SU-DHL-6 (cell line): ENCODE measurements around the gene LIMCH1.

Source experiments
- CTCF ChIP-seq: fragments of 200-600 bp; sonication (generic); IDR thresholded peaks from one replicate; pipeline ENCODE4 v1.5.1; 2017; ENCODE audit warnings: antibody characterized with exemption, mild to moderate bottlenecking, low read length, moderate library complexity; ENCODE audit not compliant: insufficient read depth, poor library complexity, severe bottlenecking
- EZH2phosphoT487 ChIP-seq: fragments of 200-600 bp; sonication (generic), shearing (Covaris generic); conservative IDR thresholded peaks from 2 replicates; pipeline ENCODE4 v1.6.1; 2018; ENCODE audit warnings: mild to moderate bottlenecking, antibody characterized with exemption, low read length, moderate library complexity, mixed read lengths

- no peak for TF ChIP-seq CTCF
- no peak for TF ChIP-seq EZH2phosphoT487
These were observed 74.2 kb downstream of the LIMCH1 start for GRCh38 chr4:41611881-41612871.
